Effector memory CD4-positive, alpha-beta T cell (primary cell): ENCODE results near the gene ADIPOR2.
"Not testable (repeated sequence)": the region's sequence is repeated elsewhere in the genome, so short reads cannot be mapped to it uniquely, and the experiment has no call there.

Experiments
- DNase-seq, 3 donors: peaks; one replicate each; pipeline ENCODE4 v3.0.0-alpha.2; 2020
- H3K27ac ChIP-seq: 2 replicates; pipeline ENCODE4 v1.7.0; 2013; ENCODE audit warnings: mild to moderate bottlenecking, low read length, moderate library complexity; ENCODE audit not compliant: insufficient read depth, poor library complexity, severe bottlenecking
- H3K27me3 ChIP-seq: replicated peaks from 2 replicates; pipeline ENCODE4 v1.7.0; 2013; ENCODE audit warnings: mild to moderate bottlenecking, low read length; ENCODE audit not compliant: insufficient read depth, control insufficient read depth, poor library complexity, severe bottlenecking
- H3K36me3 ChIP-seq: 2 replicates; pipeline ENCODE4 v1.7.0; 2013; ENCODE audit warnings: mild to moderate bottlenecking, low read length, moderate library complexity; ENCODE audit not compliant: control insufficient read depth, insufficient read depth
- H3K4me1 ChIP-seq: 2 replicates; pipeline ENCODE4 v1.7.0; 2013; ENCODE audit warnings: low read length, mild to moderate bottlenecking; ENCODE audit not compliant: control insufficient read depth, insufficient read depth, poor library complexity, severe bottlenecking
- H3K4me3 ChIP-seq: 2 replicates; pipeline ENCODE4 v1.7.0; 2013; ENCODE audit warnings: low read length, low read depth, mild to moderate bottlenecking; ENCODE audit not compliant: insufficient read depth, poor library complexity, severe bottlenecking
- H3K9me3 ChIP-seq: 2 replicates; pipeline ENCODE4 v1.7.0; 2013; ENCODE audit warnings: mild to moderate bottlenecking, low read length, moderate library complexity; ENCODE audit not compliant: control insufficient read depth

Gene ADIPOR2

GRCh38 chr12:1817928-1818327 lies 127.1 kb downstream of the ADIPOR2 start:
- H3K27ac ChIP-seq, H3K9me3 ChIP-seq, H3K4me3 ChIP-seq, H3K36me3 ChIP-seq, H3K4me1 ChIP-seq, H3K27me3 ChIP-seq, DNase-seq: not testable (repeated sequence)

- Histone ChIP-seq H3K9me3 (no peaks in the 10 kb centered on the region), H3K27ac (no peak overlapping the region), H3K4me3 (no peak overlapping the region), H3K27me3 (peaks cover 8% of the 10 kb centered on the region), H3K36me3 (no peaks in the 10 kb centered on the region), H3K4me1 (no peaks in the 10 kb centered on the region)
- no peak for DNase-seq
Observed at GRCh38 chr12:1819050-1819449, 128.2 kb downstream of the ADIPOR2 start.

GRCh38 chr12:1819571-1819970 lies 128.7 kb downstream of the ADIPOR2 start:
- no peaks in the 10 kb centered on the region for H3K4me1 ChIP-seq
- H3K9me3 ChIP-seq, result no peaks in the 10 kb centered on the region
- DNase-seq, result no peak
- no peak overlapping the region for H3K4me3 ChIP-seq
- no peaks in the 10 kb centered on the region for H3K36me3 ChIP-seq
- no peak overlapping the region for H3K27ac ChIP-seq
- peaks cover 8% of the 10 kb centered on the region for H3K27me3 ChIP-seq

GRCh38 chr12:1820191-1820895 lies 129.5 kb downstream of the ADIPOR2 start, which contains the start of gene LRTM2:
Gene LRTM2 (plus strand): TSS chr12:1820565. CDS start chr12:1828149, 7,584 bp downstream.
- Histone ChIP-seq H3K4me3 (no peak within 1 kb of the TSS), H3K27ac (no peak within 1 kb of the TSS), H3K27me3 (peaks cover 8% of the 10 kb centered on the region), H3K36me3 (no peaks in the 10 kb centered on the region), H3K4me1 (no peaks in the 10 kb centered on the region), H3K9me3 (no peaks in the 10 kb centered on the region)
- no peak for DNase-seq

GRCh38 chr12:1820896-1821291 lies 130.0 kb downstream of the ADIPOR2 start:
- no peaks in the 10 kb centered on the region for H3K36me3 ChIP-seq
- H3K27ac ChIP-seq, result no peak overlapping the region
- no peaks in the 10 kb centered on the region for H3K4me1 ChIP-seq
- DNase-seq, result no peak
- H3K9me3 ChIP-seq, result no peaks in the 10 kb centered on the region
- H3K4me3 ChIP-seq, result no peak overlapping the region
- H3K27me3 ChIP-seq, result peaks cover 8% of the 10 kb centered on the region

GRCh38 chr12:1821805-1822204 lies 130.9 kb downstream of the ADIPOR2 start:
- no peak overlapping the region for H3K4me3 ChIP-seq
- H3K27me3 ChIP-seq, result peaks cover 8% of the 10 kb centered on the region
- no peaks in the 10 kb centered on the region for H3K4me1 ChIP-seq
- H3K9me3 ChIP-seq, result no peaks in the 10 kb centered on the region
- DNase-seq, result no peak
- no peaks in the 10 kb centered on the region for H3K36me3 ChIP-seq
- H3K27ac ChIP-seq, result no peak overlapping the region

- Histone ChIP-seq H3K36me3 (no peaks in the 10 kb centered on the region), H3K27me3 (peaks cover 8% of the 10 kb centered on the region), H3K4me1 (no peaks in the 10 kb centered on the region), H3K27ac (no peak overlapping the region), H3K4me3 (no peak overlapping the region), H3K9me3 (no peaks in the 10 kb centered on the region)
- no peak for DNase-seq
Observed at GRCh38 chr12:1822699-1823098, 131.8 kb downstream of the ADIPOR2 start.

GRCh38 chr12:1823237-1823636 lies 132.4 kb downstream of the ADIPOR2 start:
- Histone ChIP-seq H3K27me3 (peaks cover 8% of the 10 kb centered on the region), H3K4me1 (no peaks in the 10 kb centered on the region)

GRCh38 chr12:1825382-1826102 lies 134.7 kb downstream of the ADIPOR2 start:
- H3K27ac ChIP-seq, result no peak overlapping the region
- no peaks in the 10 kb centered on the region for H3K4me1 ChIP-seq
- no peaks in the 10 kb centered on the region for H3K9me3 ChIP-seq
- H3K36me3 ChIP-seq, result no peaks in the 10 kb centered on the region
- DNase-seq, result no peak
- no peak overlapping the region for H3K4me3 ChIP-seq
- peaks cover 12% of the 10 kb centered on the region for H3K27me3 ChIP-seq

More at GRCh38 chr12:1823237-1823636, 132.4 kb downstream of the ADIPOR2 start:
- H3K36me3 ChIP-seq, result no peaks in the 10 kb centered on the region
- no peak for DNase-seq
- H3K27ac ChIP-seq, result no peak overlapping the region
- H3K4me3 ChIP-seq, result no peak overlapping the region
- no peaks in the 10 kb centered on the region for H3K9me3 ChIP-seq

GRCh38 chr12:1826401-1826800 lies 135.5 kb downstream of the ADIPOR2 start:
- H3K9me3 ChIP-seq, result no peaks in the 10 kb centered on the region
- H3K4me1 ChIP-seq, result no peaks in the 10 kb centered on the region
- H3K27ac ChIP-seq, result no peak overlapping the region
- no peak for DNase-seq
- H3K4me3 ChIP-seq, result no peak overlapping the region
- peaks cover 19% of the 10 kb centered on the region for H3K27me3 ChIP-seq
- H3K36me3 ChIP-seq, result no peaks in the 10 kb centered on the region
